Neutrophil (primary cell): ENCODE results near the gene IRF2BP1.

Experiments used
- H3K27ac ChIP-seq: fragments of 200-600 bp; sonication (generic); 2 replicates; pipeline ENCODE4 v1.5.1; 2016; ENCODE audit warnings: mild to moderate bottlenecking, moderate library complexity
- H3K27me3 ChIP-seq: fragments of 200-600 bp; sonication (generic); 2 replicates; pipeline ENCODE4 v1.6.0; 2016; ENCODE audit warnings: mild to moderate bottlenecking
- H3K36me3 ChIP-seq: fragments of 200-600 bp; sonication (generic); 2 replicates; pipeline ENCODE4 v1.5.1; 2017
- H3K4me1 ChIP-seq, 2 experiments: fragments of 200-600 bp in 1 of 2; sonication (generic) in 1 of 2; 1 replicate in 1 of 2; 2 replicates in 1 of 2; pipeline versions ENCODE4 v1.5.1 to v1.6.1; 2013 to 2016; ENCODE audit warnings: low read depth in 1 of 2, low read length in 1 of 2, mild to moderate bottlenecking in 1 of 2, moderate library complexity in 1 of 2; ENCODE audit not compliant: control insufficient read depth in 1 of 2, insufficient read depth in 1 of 2
- H3K4me3 ChIP-seq, 2 experiments: fragments of 200-600 bp in 1 of 2; sonication (generic) in 1 of 2; 1 replicate in 1 of 2; 2 replicates in 1 of 2; pipeline ENCODE4 v1.5.1; 2013 to 2016; ENCODE audit warnings: low read depth in 1 of 2, low read length in 1 of 2, mild to moderate bottlenecking in 1 of 2, moderate library complexity in 1 of 2
- H3K9me3 ChIP-seq: fragments of 200-600 bp; sonication (generic); 2 replicates; pipeline ENCODE4 v1.5.1; 2016
- TF ChIP-seq, protein P1 (sequence below): fragments of 200-600 bp; sonication (generic); IDR thresholded peaks from 2 replicates; pipeline ENCODE4 v1.5.1; 2016; ENCODE audit warnings: antibody characterized with exemption

IRF2BP1 gene

DNA sequence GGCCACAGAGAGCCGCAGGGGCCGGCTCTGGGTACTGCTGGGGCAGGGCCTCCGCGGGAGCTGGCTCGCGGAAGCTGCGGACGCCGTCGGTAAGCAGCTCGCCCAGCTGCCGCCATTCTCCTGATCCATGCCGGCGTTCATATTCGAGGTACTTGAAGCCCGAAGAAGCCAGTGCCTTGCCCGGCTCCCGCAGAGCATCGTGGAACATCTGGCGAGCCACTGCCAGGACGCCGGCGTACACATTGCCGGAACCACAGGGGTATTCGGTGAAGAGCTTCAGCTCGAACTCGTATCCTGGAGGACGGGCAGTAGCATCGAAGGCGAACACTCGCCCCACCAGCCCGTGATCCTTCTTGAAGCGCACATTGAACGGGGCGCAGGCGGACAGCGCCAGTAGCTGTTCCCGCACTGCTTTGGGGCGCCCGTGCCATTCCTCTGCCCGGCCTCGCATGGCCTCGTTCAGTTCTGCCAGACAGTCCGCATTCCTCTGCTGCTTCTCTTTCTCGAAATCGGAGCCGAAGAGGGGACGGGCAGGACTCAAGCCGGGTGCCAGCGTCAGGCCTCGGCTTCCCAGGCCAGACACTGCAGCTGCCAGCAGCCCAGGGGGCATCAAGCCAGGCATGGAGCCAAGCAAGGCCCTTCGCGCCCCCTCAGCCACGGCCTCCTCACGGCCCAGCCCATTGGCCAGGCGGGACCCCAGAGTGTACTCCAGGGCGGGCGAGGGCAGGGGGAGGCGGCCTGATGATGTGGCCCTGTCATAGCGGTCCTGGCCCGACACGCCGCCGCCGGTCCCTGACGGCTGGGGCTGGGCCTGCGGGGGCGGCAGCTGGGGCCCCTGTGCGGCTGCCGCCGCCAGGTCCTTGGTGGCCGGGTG lies 1.0 kb downstream of the IRF2BP1 start:
- Histone ChIP-seq H3K9me3 (no peaks in the 10 kb centered on the region), H3K27me3 (peaks cover 30% of the 10 kb centered on the region), H3K27ac (peak overlapping the region; percentile 90), H3K4me3 (peak overlapping the region; percentile 76 to 83), H3K36me3 (peaks cover 3% of the 10 kb centered on the region), H3K4me1 (peaks cover 26 to 42% of the 10 kb centered on the region in 2 experiments)
- TF ChIP-seq, protein P1, sequence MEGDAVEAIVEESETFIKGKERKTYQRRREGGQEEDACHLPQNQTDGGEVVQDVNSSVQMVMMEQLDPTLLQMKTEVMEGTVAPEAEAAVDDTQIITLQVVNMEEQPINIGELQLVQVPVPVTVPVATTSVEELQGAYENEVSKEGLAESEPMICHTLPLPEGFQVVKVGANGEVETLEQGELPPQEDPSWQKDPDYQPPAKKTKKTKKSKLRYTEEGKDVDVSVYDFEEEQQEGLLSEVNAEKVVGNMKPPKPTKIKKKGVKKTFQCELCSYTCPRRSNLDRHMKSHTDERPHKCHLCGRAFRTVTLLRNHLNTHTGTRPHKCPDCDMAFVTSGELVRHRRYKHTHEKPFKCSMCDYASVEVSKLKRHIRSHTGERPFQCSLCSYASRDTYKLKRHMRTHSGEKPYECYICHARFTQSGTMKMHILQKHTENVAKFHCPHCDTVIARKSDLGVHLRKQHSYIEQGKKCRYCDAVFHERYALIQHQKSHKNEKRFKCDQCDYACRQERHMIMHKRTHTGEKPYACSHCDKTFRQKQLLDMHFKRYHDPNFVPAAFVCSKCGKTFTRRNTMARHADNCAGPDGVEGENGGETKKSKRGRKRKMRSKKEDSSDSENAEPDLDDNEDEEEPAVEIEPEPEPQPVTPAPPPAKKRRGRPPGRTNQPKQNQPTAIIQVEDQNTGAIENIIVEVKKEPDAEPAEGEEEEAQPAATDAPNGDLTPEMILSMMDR = no peak

DNA sequence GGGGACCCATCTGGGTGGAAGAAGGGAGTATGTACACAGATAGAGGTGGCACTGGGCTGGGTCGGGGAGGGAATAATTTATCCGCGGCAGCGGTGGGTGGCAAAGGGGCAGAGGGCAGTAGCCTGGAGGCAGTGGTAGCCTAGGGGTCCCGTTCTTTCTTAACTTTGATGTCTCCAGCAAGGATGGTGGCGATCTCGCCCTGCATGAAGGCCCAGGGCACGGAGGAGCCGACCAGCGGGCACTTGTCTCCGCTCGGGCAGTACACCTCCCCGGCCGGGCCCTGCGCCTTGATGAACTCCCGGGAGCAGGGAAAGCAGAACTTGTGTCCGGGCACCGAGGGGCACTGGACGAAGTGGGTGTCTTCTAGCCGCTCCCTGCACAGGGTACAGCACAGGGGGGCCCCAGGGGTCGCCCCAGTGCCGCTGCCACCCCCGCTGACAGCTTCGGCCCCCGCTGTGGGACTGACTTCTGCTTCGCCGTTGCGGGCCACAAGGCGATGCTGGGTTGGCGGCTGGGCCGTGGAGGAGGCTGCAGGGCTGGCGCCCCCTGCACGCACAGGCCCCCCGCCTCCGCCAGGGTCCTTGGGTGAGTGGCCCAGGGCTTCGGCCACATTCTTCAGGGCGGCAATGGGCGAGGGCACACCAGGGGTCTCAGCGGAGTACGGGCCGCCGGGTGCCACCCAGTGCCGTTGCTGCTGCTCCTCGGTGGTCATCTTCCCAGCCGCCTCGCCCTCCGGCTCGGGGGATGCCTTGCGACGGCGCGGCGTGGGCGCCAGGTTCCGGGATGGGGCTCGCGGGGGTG lies 1.9 kb downstream of the IRF2BP1 start:
- peaks cover 26 to 42% of the 10 kb centered on the region in 2 experiments for H3K4me1 ChIP-seq
- peaks cover 38% of the 10 kb centered on the region for H3K27me3 ChIP-seq
- H3K27ac ChIP-seq = no peak overlapping the region
- TF ChIP-seq, protein P1 = no peak
- no peaks in the 10 kb centered on the region for H3K9me3 ChIP-seq
- no peak overlapping the region for H3K4me3 ChIP-seq
- H3K36me3 ChIP-seq = peaks cover 3% of the 10 kb centered on the region

DNA sequence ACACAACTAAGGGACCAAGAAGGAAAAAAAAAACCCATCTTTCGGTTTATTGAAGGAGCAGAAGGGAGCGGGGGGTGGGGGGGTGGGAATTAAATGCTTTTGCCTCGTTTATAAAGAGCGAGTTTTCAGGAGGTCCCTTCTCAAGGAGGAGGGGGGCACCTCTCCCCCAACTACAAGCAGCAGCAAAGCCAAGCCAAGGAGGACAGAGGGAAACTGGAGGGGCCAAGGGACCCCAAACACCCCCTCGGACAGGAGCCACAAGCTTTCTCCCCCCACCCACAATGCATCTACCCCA lies 2.4 kb downstream of the IRF2BP1 start:
- peaks cover 3% of the 10 kb centered on the region for H3K36me3 ChIP-seq
- peaks cover 44% of the 10 kb centered on the region for H3K27me3 ChIP-seq
- peaks cover 26 to 42% of the 10 kb centered on the region in 2 experiments for H3K4me1 ChIP-seq
- H3K9me3 ChIP-seq = no peaks in the 10 kb centered on the region
- H3K27ac ChIP-seq = no peak overlapping the region
- TF ChIP-seq, protein P1 = no peak
- no peak overlapping the region for H3K4me3 ChIP-seq

DNA sequence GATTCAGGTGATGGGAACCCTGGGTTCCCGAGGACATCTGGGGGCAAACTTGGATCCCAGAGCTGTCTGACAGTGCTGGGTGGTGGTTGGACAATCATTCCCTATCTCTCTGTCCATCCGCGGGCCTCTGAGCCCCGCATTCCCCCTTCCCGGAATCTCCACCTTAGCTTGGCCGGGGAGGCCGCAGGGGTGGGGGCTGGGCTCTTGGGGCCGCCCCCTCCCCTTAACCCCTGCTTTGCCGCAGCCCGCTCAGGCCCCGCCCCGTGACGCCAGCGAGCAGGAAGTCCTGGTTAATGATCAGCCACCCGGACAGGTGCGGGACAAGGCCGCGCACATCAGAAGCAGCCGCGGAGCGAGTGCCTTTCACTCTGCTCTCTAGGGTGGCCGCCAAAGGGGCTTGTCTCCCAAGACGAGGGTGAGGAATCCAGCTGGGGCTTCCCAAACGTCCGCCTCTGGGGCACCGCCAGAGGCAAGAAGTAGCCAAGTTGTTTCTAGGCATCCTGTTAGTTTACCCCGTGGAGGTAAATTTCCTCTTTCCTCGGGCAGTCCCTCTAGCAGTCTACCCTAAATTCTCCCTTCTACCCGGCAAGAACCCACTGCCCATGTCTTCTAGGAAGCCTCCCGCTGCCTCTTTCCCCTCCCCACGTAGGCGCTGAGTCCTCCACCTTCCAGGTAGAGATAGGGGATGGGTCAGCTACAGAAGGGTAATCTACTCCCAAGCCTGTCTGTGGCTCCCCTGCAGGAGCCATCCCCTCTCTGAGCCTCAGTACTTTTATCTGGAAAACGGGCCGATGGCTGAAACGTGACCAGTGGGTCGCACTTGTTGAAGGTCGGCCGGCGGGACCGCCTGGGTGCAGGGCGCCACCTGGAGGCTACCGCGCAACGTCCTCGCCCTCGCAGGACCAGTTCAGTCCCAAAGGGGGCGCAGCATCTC lies 3.0 kb downstream of the IRF2BP1 start:
- peak overlapping the region; percentile 13 to 30 for H3K4me3 ChIP-seq
- H3K27me3 ChIP-seq = peaks cover 50% of the 10 kb centered on the region
- no peaks in the 10 kb centered on the region for H3K9me3 ChIP-seq
- H3K4me1 ChIP-seq = peaks cover 26 to 42% of the 10 kb centered on the region in 2 experiments
- no peak overlapping the region for H3K27ac ChIP-seq
- H3K36me3 ChIP-seq = peaks cover 3% of the 10 kb centered on the region
- TF ChIP-seq, protein P1 = peak; percentile 90

DNA sequence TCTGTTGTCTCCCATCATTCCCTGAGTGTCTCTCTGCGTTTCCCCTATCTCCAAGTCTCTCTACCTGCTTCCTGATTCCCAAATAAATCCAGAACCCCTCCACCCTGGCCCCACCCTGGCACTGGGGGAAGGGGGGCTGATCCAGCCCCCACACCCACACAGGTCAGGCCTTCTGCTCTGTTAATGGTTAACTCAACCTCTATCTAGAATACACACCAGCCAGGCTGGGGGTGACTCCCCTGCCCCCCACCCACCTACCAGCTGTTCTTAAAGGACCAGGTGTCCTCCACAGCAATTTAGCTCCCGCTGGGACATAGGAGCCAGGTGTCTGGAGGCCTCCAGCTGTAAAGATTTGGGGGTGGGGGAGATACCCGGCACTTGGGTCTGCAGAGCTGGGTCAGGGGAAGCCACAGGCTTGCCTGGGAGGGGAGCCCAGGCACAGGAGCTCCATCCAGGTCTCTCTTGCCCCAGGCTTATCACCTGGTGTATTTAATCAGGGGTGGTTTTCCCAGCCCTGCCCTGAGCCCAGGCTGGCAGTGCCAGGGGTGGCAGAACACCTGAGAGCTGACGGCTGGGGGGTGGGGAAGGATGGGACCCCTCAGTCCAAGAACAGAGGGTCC lies 3.9 kb downstream of the IRF2BP1 start:
- peaks cover 59% of the 10 kb centered on the region for H3K27me3 ChIP-seq
- H3K4me3 ChIP-seq = no peak overlapping the region
- H3K4me1 ChIP-seq = peaks cover 24 to 40% of the 10 kb centered on the region in 2 experiments
- TF ChIP-seq, protein P1 = no peak
- no peaks in the 10 kb centered on the region for H3K9me3 ChIP-seq
- H3K36me3 ChIP-seq = peaks cover 3% of the 10 kb centered on the region
- no peak overlapping the region for H3K27ac ChIP-seq
